Activated B cell treated with CpG ODN at 0.5 μM for 24 hours (primary cell): ENCODE measurements around the gene TMEM41B. TPM values are rescaled to one million over a fixed set of nuclear protein-coding genes. Genes with fewer than 3 reads are reported as not detected.
"Not testable (repeated sequence)": the region's sequence is repeated elsewhere in the genome, so short reads cannot be mapped to it uniquely, and the experiment has no call there.

ENCODE experiments used
- ATAC-seq: fragments of 200-7000 bp; cut with Tn5 transposase; one replicate; pipeline ENCODE4 v1.10.0; 2021; ENCODE audit warnings: low read depth, mild to moderate bottlenecking, moderate library complexity
- CTCF ChIA-PET: fragments of 350-600 bp; sonication (Branson Sonifier 250); formaldehyde crosslinking; loops from one replicate; lab custom pipeline; 2021; ENCODE audit warnings: antibody characterized with exemption; lab: Charles Lee
- POLR2A ChIA-PET: fragments of 350-600 bp; sonication (Branson Sonifier 250); formaldehyde crosslinking; loops from one replicate; lab custom pipeline; 2021; ENCODE audit warnings: antibody characterized with exemption; lab: Charles Lee
- DNase-seq: peaks from one replicate; pipeline ENCODE4 v3.0.0; 2022
- H3K27ac Mint-ChIP-seq: one replicate; pipeline ENCODE4 v1.8.0; 2020; ENCODE audit warnings: mixed read lengths
- H3K27me3 Mint-ChIP-seq: one replicate; pipeline ENCODE4 v1.8.0; 2021; ENCODE audit warnings: mixed read lengths
- H3K36me3 Mint-ChIP-seq: one replicate; pipeline ENCODE4 v1.8.0; 2021; ENCODE audit warnings: low read depth, mixed read lengths
- H3K4me1 Mint-ChIP-seq: one replicate; pipeline ENCODE4 v1.8.0; 2021; ENCODE audit warnings: mixed read lengths
- H3K4me3 Mint-ChIP-seq: one replicate; pipeline ENCODE4 v1.8.0; 2020; ENCODE audit warnings: mild to moderate bottlenecking, mixed read lengths
- H3K9me3 Mint-ChIP-seq: one replicate; pipeline ENCODE4 v1.8.0; 2020; ENCODE audit warnings: mixed read lengths
- intact Hi-C: fragments of 100-400 bp; cut with micrococcal nuclease; formaldehyde crosslinking; loops from one replicate; pipeline ENCODE4 v1.15.1; 2024
- total RNA-seq: library from RNA; stranded (reverse); gene quantifications from 2 replicates; pipeline ENCODE4 v1.2.3, GENCODE V29; 2022
- TF ChIP-seq, protein P1 (sequence below): fragments of 200-600 bp; IDR thresholded peaks from one replicate; pipeline ENCODE4 v1.8.0; 2022; ENCODE audit warnings: antibody characterized with exemption, mild to moderate bottlenecking

TMEM41B gene
- total RNA-seq, 1 donor from 2014 or later, result 21.7 TPM

DNA sequence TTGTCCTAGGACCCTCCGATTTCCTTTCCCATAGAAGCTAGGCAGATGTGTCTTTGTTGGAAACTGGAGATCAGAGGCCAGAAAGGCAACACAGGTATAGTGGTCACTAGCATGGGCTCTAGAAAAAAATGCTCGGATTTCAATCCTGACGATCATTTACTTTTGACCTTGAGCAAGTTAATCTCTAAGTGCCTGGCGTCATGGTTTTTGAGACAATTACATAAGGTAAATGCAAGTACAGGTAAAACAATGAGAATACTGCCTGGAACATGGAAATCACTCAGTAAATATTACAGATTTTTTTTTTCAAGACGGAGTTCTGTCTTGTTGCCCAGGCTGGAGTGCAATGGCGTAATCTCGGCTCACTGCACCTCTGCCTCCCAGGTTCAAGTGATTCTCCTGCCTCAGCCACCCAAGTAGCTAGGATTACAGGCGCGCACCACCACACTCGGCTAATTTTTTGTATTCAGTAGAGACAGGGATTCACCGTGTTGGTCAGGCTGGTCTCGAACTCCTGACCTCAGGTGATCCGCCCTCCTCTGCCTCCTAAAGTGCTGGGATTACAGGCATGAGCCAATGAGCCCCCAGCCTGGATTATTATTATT is 48.2 kb downstream of the TMEM41B start:
- no peaks in the 10 kb centered on the region for H3K9me3 Mint-ChIP-seq
- no peak for DNase-seq
- ATAC-seq, result no peak
- peaks cover 6% of the 10 kb centered on the region for H3K36me3 Mint-ChIP-seq
- H3K4me3 Mint-ChIP-seq, result peak overlapping the region; percentile 81
- TF ChIP-seq, protein P1, sequence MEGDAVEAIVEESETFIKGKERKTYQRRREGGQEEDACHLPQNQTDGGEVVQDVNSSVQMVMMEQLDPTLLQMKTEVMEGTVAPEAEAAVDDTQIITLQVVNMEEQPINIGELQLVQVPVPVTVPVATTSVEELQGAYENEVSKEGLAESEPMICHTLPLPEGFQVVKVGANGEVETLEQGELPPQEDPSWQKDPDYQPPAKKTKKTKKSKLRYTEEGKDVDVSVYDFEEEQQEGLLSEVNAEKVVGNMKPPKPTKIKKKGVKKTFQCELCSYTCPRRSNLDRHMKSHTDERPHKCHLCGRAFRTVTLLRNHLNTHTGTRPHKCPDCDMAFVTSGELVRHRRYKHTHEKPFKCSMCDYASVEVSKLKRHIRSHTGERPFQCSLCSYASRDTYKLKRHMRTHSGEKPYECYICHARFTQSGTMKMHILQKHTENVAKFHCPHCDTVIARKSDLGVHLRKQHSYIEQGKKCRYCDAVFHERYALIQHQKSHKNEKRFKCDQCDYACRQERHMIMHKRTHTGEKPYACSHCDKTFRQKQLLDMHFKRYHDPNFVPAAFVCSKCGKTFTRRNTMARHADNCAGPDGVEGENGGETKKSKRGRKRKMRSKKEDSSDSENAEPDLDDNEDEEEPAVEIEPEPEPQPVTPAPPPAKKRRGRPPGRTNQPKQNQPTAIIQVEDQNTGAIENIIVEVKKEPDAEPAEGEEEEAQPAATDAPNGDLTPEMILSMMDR, result no peak
- CTCF ChIA-PET, result no interaction called here
- peaks cover 29% of the 10 kb centered on the region for H3K4me1 Mint-ChIP-seq
- H3K27me3 Mint-ChIP-seq, result no peaks in the 10 kb centered on the region
- intact Hi-C loops, result no loop called here
- POLR2A ChIA-PET, result interaction anchor here (1.0 to 2.7 kb wide), 2 partner anchors 98 to 195 kb away, joined by 4 to 16 read pairs; partner anchors contain the start of gene ZNF143
- H3K27ac Mint-ChIP-seq, result peak overlapping the region; percentile 57

DNA sequence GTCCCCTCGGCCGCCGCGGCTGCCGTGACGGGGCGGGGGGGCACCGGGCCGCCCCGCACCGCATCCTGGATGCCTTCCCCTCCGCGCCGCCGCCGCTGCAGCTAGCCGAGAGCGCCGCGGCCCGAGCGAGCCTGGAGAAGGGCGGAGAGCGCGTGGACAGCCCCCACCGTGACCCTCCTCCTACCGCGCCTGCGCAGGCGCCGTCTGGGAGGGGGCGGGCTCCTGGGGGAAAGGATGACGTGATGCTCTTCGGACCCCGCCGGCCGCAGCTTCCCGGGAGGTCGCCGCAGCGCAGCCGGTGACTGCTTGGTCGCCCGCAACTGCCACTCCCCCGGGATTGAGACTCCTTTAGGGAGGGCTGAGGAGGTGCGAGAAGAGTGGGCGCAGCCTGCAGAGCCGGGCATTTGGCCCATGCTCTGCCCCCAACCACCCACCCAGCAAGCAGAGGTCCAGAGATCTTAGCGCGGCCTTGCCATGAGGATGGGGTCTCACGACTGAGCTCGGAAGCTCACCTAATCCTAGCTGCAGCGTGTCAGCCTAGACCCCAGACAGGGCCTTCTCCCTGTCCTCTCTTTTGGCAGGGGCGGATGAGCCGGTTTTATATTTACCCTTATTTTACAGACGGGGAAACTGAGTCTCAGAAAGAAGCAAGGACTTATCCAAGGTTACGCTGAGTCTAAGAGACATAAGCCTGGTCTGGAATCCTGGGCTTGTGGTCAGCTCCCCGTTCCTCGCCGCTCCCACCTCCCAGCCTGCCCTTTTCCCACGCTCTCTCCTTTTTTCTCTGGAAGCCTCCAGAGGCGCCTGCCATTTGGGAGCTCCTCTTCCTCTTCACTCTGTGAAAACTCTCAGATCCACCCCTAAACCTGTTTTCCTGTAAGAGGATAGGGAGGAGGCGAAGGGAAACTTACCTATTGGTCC is 48.9 kb downstream of the TMEM41B start, which contains the start of gene DENND5A:
Gene DENND5A (minus strand): TSS at position 140 of the 921 bp plus-strand sequence. CDS start 281 bp downstream, outside the sequence.
- H3K9me3 Mint-ChIP-seq, result no peaks in the 10 kb centered on the region
- no peaks in the 10 kb centered on the region for H3K27me3 Mint-ChIP-seq
- DNase-seq, result peak; percentile 54
- TF ChIP-seq, protein P1, result no peak
- H3K4me1 Mint-ChIP-seq, result peaks cover 37% of the 10 kb centered on the region
- ChIA-PET POLR2A (interaction anchor here (1.0 to 2.7 kb wide), 4 partner anchors 8 to 195 kb away, joined by 3 to 16 read pairs (median 8); partner anchors contain the start of genes TMEM41B and ZNF143), CTCF (no interaction called here)
- peak within 1 kb of the TSS; percentile 94 for H3K4me3 Mint-ChIP-seq
- peak; percentile 61 for ATAC-seq
- peaks cover 6% of the 10 kb centered on the region for H3K36me3 Mint-ChIP-seq
- intact Hi-C loops, result loop anchor here (1.0 kb wide), 1 partner anchor 119 kb away; the partner anchor contains the start of gene IPO7
- H3K27ac Mint-ChIP-seq, result peak within 1 kb of the TSS; percentile 93

DNA sequence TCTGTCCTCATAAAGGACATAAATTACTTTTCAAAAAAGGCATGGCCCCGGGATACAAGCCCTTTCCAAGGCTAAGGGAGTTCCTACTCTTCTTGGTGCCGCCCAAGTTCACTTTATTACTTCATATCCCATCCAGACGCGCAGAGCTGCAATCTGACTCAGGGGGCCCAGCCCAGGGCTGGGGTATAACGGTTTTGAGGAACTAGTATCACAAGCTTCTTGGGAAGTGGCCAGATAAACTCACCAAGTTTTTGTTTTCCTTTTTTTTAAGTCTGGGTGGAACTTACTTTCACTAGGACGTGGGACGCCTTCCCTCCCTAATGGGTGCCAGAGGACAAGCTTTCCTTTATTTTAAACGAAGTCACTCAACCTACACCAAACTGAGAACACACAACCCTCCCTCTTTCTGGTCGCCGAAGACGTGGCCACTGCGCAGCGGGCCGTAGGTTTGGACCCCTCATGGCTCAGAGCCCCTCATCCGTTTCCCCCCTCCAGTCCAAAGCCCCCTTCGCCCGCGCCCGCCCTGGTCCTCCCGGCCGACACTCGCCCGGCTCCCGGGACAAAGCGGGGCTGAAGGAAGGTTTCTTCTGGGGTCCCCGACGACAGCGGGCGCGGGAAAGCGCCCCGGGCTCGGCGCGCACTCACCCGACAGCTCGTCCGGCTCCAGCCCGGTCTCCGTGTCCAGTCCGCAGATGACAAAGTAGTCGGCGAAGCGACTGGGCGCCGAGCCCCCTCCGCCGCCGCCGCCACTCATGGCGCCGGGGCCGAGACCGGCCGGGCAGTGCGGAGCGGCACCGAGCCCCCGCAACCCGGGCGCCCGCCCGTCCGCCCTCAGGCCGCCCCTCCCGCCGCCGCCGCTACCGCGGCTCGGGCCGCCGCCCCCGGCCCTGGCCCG is 49.8 kb downstream of the TMEM41B start:
- POLR2A ChIA-PET, result interaction anchor here (0.6 to 2.7 kb wide), 12 partner anchors 9 to 196 kb away, joined by 3 to 16 read pairs (median 5); partner anchors contain the start of genes IPO7, TMEM41B and ZNF143
- peak; percentile 51 for ATAC-seq

DNA sequence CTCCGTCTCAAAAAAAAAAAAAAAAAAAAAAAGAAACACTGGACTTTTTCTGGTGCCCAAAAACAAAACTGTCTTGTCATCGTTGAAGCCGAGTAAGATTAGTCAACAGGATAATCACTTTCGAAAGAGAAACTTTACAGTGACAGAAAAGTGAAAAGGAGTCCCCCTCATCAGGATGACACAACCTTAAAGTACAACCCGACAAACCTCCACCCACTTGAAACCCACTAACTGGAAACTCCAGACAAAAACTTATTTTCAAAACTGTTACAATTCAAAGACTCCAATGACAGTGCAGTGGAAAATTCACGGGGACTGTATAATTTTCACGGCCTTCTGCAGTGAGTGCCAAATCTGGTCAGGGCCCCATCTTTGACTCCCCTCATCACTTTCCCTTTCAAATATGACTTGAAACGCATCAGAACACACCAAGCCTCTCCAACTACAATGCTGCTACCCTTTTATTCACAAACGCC is 50.5 kb downstream of the TMEM41B start:
- peaks cover 44% of the 10 kb centered on the region for H3K4me1 Mint-ChIP-seq
- CTCF ChIA-PET, result no interaction called here
- peak overlapping the region; percentile 93 for H3K27ac Mint-ChIP-seq
- intact Hi-C loops, result loop anchor here (1.0 to 5.0 kb wide), 6 partner anchors 18 to 197 kb away; partner anchors contain the start of genes TMEM41B and ZNF143
- peak; percentile 68 for ATAC-seq
- TF ChIP-seq, protein P1, result no peak
- no peaks in the 10 kb centered on the region for H3K27me3 Mint-ChIP-seq
- peaks cover 6% of the 10 kb centered on the region for H3K36me3 Mint-ChIP-seq
- H3K4me3 Mint-ChIP-seq, result peak overlapping the region; percentile 94
- DNase-seq, result no peak
- H3K9me3 Mint-ChIP-seq, result no peaks in the 10 kb centered on the region
- POLR2A ChIA-PET, result interaction anchor here (0.6 to 2.7 kb wide), 14 partner anchors 17 to 758 kb away, joined by 3 to 16 read pairs (median 6); partner anchors contain the start of genes IPO7, TMEM41B and ZNF143

More for the DNA sequence above, 49.8 kb downstream of the TMEM41B start:
- CTCF ChIA-PET, result interaction anchor here (0.8 kb wide), 1 partner anchor 242 kb away, joined by 4 read pairs; no protein-coding TSS in a partner anchor
- TF ChIP-seq, protein P1, result no peak
- H3K9me3 Mint-ChIP-seq, result no peaks in the 10 kb centered on the region
- peaks cover 44% of the 10 kb centered on the region for H3K4me1 Mint-ChIP-seq
- peaks cover 6% of the 10 kb centered on the region for H3K36me3 Mint-ChIP-seq
- peak; percentile 32 for DNase-seq
- peak overlapping the region; percentile 94 for H3K4me3 Mint-ChIP-seq
- H3K27ac Mint-ChIP-seq, result peak overlapping the region; percentile 93
- intact Hi-C loops, result loop anchor here (1.0 to 5.0 kb wide), 7 partner anchors 18 to 197 kb away; partner anchors contain the start of genes IPO7, TMEM41B and ZNF143
- no peaks in the 10 kb centered on the region for H3K27me3 Mint-ChIP-seq

DNA sequence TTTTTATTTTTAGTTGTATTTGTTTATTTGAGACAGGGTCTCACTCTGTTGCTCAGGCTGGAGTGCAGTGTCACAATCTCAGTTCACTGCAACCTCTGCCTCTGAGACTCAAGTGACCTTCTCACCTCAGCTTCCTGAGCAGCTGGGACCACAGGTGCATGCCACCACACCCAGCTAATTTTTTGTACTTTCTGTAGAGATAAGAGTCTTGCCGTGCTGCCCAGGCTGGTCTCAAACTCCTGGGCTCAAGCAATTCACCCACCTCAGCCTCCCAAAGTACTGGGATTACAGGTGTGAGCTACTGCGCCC is 53.6 kb downstream of the TMEM41B start:
- not testable (repeated sequence) for DNase-seq, H3K36me3 Mint-ChIP-seq, H3K9me3 Mint-ChIP-seq, ATAC-seq, H3K27me3 Mint-ChIP-seq
- ChIA-PET CTCF (interaction anchor here (1.0 kb wide), 1 partner anchor 58 kb away, joined by 3 read pairs; no protein-coding TSS in a partner anchor), POLR2A (interaction anchor here (0.6 to 1.2 kb wide), 2 partner anchors 69 to 200 kb away, joined by 3 to 4 read pairs; partner anchors contain the start of gene ZNF143)
- H3K27ac Mint-ChIP-seq, result peak overlapping the region; percentile 67
- H3K4me1 Mint-ChIP-seq, result peaks cover 40% of the 10 kb centered on the region
- peak overlapping the region; percentile 29 for H3K4me3 Mint-ChIP-seq
- intact Hi-C loops, result loop anchor here (5.0 kb wide), 2 partner anchors 48 to 93 kb away; no protein-coding TSS in a partner anchor
